Activated CD4-positive, alpha-beta T cell treated with anti-CD3 and anti-CD28 coated beads for 48 hours (primary cell): ENCODE measurements around the gene FOXP4.

Source experiments
- DNase-seq: peaks from one replicate; pipeline ENCODE4 v3.0.0-alpha.2; 2020

Gene FOXP4

GRCh38 chr6:41522780-41523548 lies 23.2 kb upstream of the FOXP4 start:
- no peak for DNase-seq

- no peak for DNase-seq
Observed at GRCh38 chr6:41523915-41524633, 22.1 kb upstream of the FOXP4 start.

GRCh38 chr6:41524634-41525011 lies 21.6 kb upstream of the FOXP4 start:
- DNase-seq, result no peak

- no peak for DNase-seq
Observed at GRCh38 chr6:41527721-41528408, 18.3 kb upstream of the FOXP4 start.

- DNase-seq, result no peak
Observed at GRCh38 chr6:41528409-41528963, 17.7 kb upstream of the FOXP4 start.

GRCh38 chr6:41529049-41529448 lies 17.1 kb upstream of the FOXP4 start:
- DNase-seq, result no peak

- no peak for DNase-seq
Observed at GRCh38 chr6:41529970-41530369, 16.2 kb upstream of the FOXP4 start.

- DNase-seq, result no peak
Observed at GRCh38 chr6:41530476-41530875, 15.7 kb upstream of the FOXP4 start.

GRCh38 chr6:41531016-41531415 lies 15.2 kb upstream of the FOXP4 start:
- no peak for DNase-seq

- DNase-seq, result peak; percentile 80
Observed at GRCh38 chr6:41531591-41532582, 14.3 kb upstream of the FOXP4 start.

- no peak for DNase-seq
Observed at GRCh38 chr6:41535766-41536165, 10.4 kb upstream of the FOXP4 start.

- DNase-seq, result no peak
Observed at GRCh38 chr6:41536795-41537758, 9.1 kb upstream of the FOXP4 start.

GRCh38 chr6:41538556-41539182 lies 7.5 kb upstream of the FOXP4 start:
- DNase-seq, result no peak

- no peak for DNase-seq
Observed at GRCh38 chr6:41539204-41539603, 7.0 kb upstream of the FOXP4 start.

- DNase-seq, result no peak
Observed at GRCh38 chr6:41541364-41541763, 4.8 kb upstream of the FOXP4 start.

GRCh38 chr6:41543087-41543486 lies 3.1 kb upstream of the FOXP4 start:
- DNase-seq, result no peak

- no peak for DNase-seq
Observed at GRCh38 chr6:41545247-41545702, 906 bp upstream of the FOXP4 start.

GRCh38 chr6:41546475-41546865 lies 289 bp downstream of the FOXP4 start:
- DNase-seq, result peak; percentile 55

- DNase-seq, result peak; percentile 44
Observed at GRCh38 chr6:41546866-41547798, 951 bp downstream of the FOXP4 start.

GRCh38 chr6:41547799-41548097 lies 1.6 kb downstream of the FOXP4 start:
- DNase-seq, result no peak
